Left cardiac atrium (tissue), 4 donors: ENCODE data around the gene CCDC91. TPM values are rescaled to one million over a fixed set of nuclear protein-coding genes. Genes with fewer than 3 reads are reported as not detected.

ENCODE experiments used
- ATAC-seq, 2 donors: fragments of 200-7000 bp; cut with Tn5 transposase; one replicate each; pipeline ENCODE4 v1.9.1; 2020; ENCODE audit warnings: mild to moderate bottlenecking in 2 of 2, moderate library complexity in 2 of 2
- DNase-seq: peaks from one replicate; pipeline ENCODE4 v3.0.0-alpha.2; 2020
- intact Hi-C, 2 donors: fragments of 100-400 bp; cut with DNase I; formaldehyde crosslinking; loops; one replicate each; pipeline versions ENCODE4 v1.14.1 to v1.15.1; 2022 to 2023
- total RNA-seq, 2 donors: library from RNA; stranded (reverse); fragmentation: NEBNext Ultra II Directional; extraction: Animal tissue kit (Norgen Biotek cat#: 25700); gene quantifications; one replicate each; pipeline ENCODE4 v1.2.1, GENCODE V29; 2021
- donor health status: DM: no; HTN: yes; CAD: no.
- donor health status: DM: no; HTN: yes; CAD: no; lungs with severe emphysema.
- donor health status: DM: yes; HTN: yes; CAD: no.
- donor health status: Dilated cardiomyopathy.

The CCDC91 gene
- total RNA-seq, 2 donors from 2014 or later, result 34.3 to 43.6 TPM

GRCh38 chr12:28586481-28586880, 396.2 kb downstream of the CCDC91 start:
- ATAC-seq (no peak), DNase-seq (no peak)
- intact Hi-C loops, result no loop called here

DNA sequence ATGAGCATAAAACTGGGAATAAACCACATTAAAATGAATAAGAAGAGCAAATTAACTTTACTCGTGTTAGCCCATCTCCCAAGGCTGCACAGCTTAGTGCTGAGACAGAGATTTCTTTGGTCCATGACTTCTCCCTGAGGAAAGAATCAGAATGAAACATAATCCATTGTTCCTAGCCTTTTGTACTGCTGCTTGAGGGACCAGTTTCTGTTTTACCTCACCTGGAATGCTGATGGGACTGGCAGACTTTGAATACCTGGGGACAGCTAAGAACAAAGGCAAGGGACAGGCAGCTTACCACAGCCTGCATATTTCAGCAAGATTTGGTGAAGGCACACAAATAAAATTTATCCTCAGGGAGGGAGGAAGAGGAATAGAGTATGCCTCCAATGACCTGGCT, 401.6 kb downstream of the CCDC91 start:
- ATAC-seq (no peak), DNase-seq (no peak)
- intact Hi-C loops, result no loop called here

Other genes starting within 250 kb of the CCDC91 start
- gene PTHLH, start 217.7 kb upstream of the CCDC91 start, total RNA-seq, result 10 to 100 TPM in 1 of 2 donors, under 1 TPM in 1; 0.41 to 11.6 TPM